HCT116 (cell line): Measurements from ENCODE around the gene SULT2B1.

Source experiments
- POLR2AphosphoS5 ChIP-seq: IDR thresholded peaks from 2 replicates; pipeline ENCODE4 v1.6.1; 2011; ENCODE audit warnings: mild to moderate bottlenecking, low read depth, low read length, moderate library complexity
- TF ChIP-seq, protein P1 (sequence below), 3 experiments: fragments of 200-600 bp in 1 of 3; sonication (generic) in 1 of 3; IDR thresholded peaks in 2 of 3; conservative IDR thresholded peaks in 1 of 3; 2 replicates each; pipeline ENCODE4 v1.5.1; 2012 to 2017; ENCODE audit warnings: low read depth in 2 of 3, low read length in 2 of 3, antibody characterized with exemption in 1 of 3, borderline replicate concordance in 1 of 3, control low read depth in 1 of 3, mild to moderate bottlenecking in 1 of 3, mixed read lengths in 1 of 3, mixed run types in 1 of 3, moderate library complexity in 1 of 3; ENCODE audit not compliant: insufficient read depth in 1 of 3

DNA sequence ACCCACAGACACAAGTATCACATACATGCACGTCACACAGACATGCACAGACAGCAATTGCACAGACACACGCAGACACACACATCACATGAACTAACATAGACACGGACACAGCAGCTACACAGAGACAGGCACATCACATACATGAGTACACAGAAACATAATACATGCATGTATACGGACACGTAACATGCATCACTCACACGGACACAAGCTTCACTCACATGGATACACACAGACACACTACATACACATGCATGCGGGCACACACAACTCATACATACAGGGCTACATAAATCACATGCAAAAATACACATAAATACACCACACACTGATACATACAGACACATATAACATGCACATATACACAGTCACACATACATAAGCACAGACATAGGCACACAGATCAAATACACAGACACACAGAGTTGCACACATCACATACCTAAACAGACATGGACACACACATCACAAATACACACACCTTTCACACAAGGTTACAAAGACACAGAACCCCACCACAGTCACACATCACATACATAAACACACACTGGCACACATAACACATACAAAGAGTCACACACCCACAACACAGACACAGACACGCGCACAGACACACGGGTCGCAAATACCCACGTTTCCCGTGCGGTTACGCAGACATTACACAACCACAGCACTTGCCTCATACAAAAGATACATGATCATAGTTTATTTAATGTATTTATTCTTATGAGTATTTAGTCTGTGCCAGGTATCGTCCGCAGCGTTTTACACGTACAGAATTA is 39.3 kb upstream of the SULT2B1 start:
- TF ChIP-seq, protein P1, sequence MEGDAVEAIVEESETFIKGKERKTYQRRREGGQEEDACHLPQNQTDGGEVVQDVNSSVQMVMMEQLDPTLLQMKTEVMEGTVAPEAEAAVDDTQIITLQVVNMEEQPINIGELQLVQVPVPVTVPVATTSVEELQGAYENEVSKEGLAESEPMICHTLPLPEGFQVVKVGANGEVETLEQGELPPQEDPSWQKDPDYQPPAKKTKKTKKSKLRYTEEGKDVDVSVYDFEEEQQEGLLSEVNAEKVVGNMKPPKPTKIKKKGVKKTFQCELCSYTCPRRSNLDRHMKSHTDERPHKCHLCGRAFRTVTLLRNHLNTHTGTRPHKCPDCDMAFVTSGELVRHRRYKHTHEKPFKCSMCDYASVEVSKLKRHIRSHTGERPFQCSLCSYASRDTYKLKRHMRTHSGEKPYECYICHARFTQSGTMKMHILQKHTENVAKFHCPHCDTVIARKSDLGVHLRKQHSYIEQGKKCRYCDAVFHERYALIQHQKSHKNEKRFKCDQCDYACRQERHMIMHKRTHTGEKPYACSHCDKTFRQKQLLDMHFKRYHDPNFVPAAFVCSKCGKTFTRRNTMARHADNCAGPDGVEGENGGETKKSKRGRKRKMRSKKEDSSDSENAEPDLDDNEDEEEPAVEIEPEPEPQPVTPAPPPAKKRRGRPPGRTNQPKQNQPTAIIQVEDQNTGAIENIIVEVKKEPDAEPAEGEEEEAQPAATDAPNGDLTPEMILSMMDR (IDR thresholded peaks at IDR 0.05 in 2 of 3, conservative IDR thresholded peaks at IDR 0.05 in 1 of 3; ENCODE audit: borderline replicate concordance in 1 of 3, insufficient read depth in 1 of 3, low read depth in 2 of 3, low read length in 2 of 3), result no peak
- TF ChIP-seq POLR2AphosphoS5, result no peak
